ENCODE measurements around the gene ROS1.

GRCh38 chr6:117459204-117459944 is 33.6 kb upstream of the ROS1 start:
- TF ChIP-seq CTCF (IDR thresholded peaks at IDR 0.05) = no peak
- TF ChIP-seq POLR2AphosphoS5 (IDR thresholded peaks at IDR 0.05) = no peak
- TF ChIP-seq POLR2A (IDR thresholded peaks at IDR 0.05) = no peak
